ENCODE measurements around the gene POC1B. TPM values are rescaled to one million over a fixed set of nuclear protein-coding genes. Genes with fewer than 3 reads are reported as not detected.

The POC1B gene
- total and polyA plus RNA-seq, 2 experiments from 2014 or later: 8.3 to 15.0 TPM

DNA sequence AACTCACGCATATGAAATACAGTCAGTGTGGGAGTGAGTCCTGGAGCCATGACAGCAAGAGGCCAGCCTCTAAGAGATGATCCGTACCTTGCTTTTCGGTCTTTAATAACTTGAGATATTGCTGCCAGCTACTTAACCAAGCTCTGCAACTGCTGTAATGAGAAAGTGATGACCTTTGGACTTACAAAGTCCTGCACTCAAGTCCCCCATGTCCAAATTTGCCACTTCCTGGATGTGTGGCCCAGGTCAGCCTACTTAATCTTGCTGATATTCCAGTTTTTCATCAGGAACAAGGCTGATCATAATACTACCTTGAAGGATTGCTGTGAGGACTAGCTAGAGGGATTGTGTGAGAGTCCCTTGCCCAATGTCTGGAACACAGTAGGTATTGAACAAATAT lies 139.7 kb downstream of the POC1B start:
- peaks cover 44% of the 10 kb centered on the region for H3F3A ChIP-seq (ENCODE audit: insufficient read depth)
- H3K27me3 ChIP-seq (replicated peaks; ENCODE audit: insufficient read depth): no peaks in the 10 kb centered on the region
- in situ Hi-C loops (cut with MboI): no loop called here
- H3K4me2 ChIP-seq (ENCODE audit: unreplicated experiment): no peak overlapping the region
- H3K9me3 ChIP-seq (ENCODE audit: low read depth): no peaks in the 10 kb centered on the region
- H3K79me2 ChIP-seq (ENCODE audit: insufficient read depth): no peaks in the 10 kb centered on the region
- H3K4me1 ChIP-seq (ENCODE audit: insufficient read depth): peaks cover 43% of the 10 kb centered on the region
- WGBS, 2 experiments (ENCODE audit: low coverage in 1 of 2, low lambda C conversion rate in 2 of 2, missing lambda C conversion rate in 2 of 2): 94 to 100% methylated on average over 3 of the region's 3 CpGs
- no peak for TF ChIP-seq EZH2 (IDR thresholded peaks at IDR 0.05; ENCODE audit: insufficient read depth, poor library complexity, severe bottlenecking)
- no peak for TF ChIP-seq EZH2phosphoT487 (IDR thresholded peaks at IDR 0.05; ENCODE audit: insufficient read depth, low read depth)
- no peak overlapping the region for H2AFZ ChIP-seq
- no peak overlapping the region for H3K4me3 ChIP-seq
- no peaks in the 10 kb centered on the region for H4K20me1 ChIP-seq (ENCODE audit: insufficient read depth)
- no peak overlapping the region for H3K27ac ChIP-seq
- no peaks in the 10 kb centered on the region for H3K36me3 ChIP-seq (ENCODE audit: low read depth)
- no peak overlapping the region for H3K9ac ChIP-seq
- DNase-seq: no peak
- H3K9me2 ChIP-seq (ENCODE audit: insufficient read depth): no peaks in the 10 kb centered on the region

DNA sequence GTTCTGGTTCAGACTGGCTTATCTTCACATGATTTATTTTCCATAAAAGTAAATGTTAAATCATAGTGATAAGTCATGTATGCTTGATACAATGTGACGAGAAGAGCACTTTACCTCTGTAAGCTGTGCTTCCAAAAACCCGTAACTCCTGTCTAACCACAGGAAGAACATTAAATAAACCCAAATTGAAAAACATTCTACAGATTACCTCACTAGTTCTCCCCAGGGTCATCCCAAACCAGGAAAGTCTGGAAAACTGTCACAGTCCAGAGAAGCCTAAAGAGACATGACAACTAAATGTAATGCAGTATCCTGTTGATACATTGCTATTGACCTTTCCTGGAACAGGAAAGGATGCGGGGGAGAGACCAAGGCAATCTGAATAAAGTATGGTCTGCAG lies 141.0 kb downstream of the POC1B start:
- Histone ChIP-seq H3K27ac (peak overlapping the region; percentile 56), H3K4me2 (ENCODE audit: unreplicated experiment) (peak overlapping the region; percentile 76), H3K4me3 (peak overlapping the region; percentile 38; the same call in 1 of the 2 replicates), H3K27me3 (replicated peaks; ENCODE audit: insufficient read depth) (no peaks in the 10 kb centered on the region), H3F3A (ENCODE audit: insufficient read depth) (peaks cover 33% of the 10 kb centered on the region), H4K20me1 (ENCODE audit: insufficient read depth) (no peaks in the 10 kb centered on the region), H3K79me2 (ENCODE audit: insufficient read depth) (no peaks in the 10 kb centered on the region), H3K9me2 (ENCODE audit: insufficient read depth) (no peaks in the 10 kb centered on the region), H3K4me1 (ENCODE audit: insufficient read depth) (peaks cover 30% of the 10 kb centered on the region), H3K9ac (peak overlapping the region; percentile 2; the same call in 1 of the 2 replicates), H2AFZ (peak overlapping the region; percentile 58; the same call in 1 of the 2 replicates), H3K36me3 (ENCODE audit: low read depth) (no peaks in the 10 kb centered on the region), H3K9me3 (ENCODE audit: low read depth) (no peaks in the 10 kb centered on the region)
- in situ Hi-C loops (cut with MboI): no loop called here
- TF ChIP-seq EZH2phosphoT487 (IDR thresholded peaks at IDR 0.05; ENCODE audit: insufficient read depth, low read depth): no peak
- no peak for TF ChIP-seq EZH2 (IDR thresholded peaks at IDR 0.05; ENCODE audit: insufficient read depth, poor library complexity, severe bottlenecking)
- DNase-seq: no peak
- WGBS, 2 experiments (ENCODE audit: low coverage in 1 of 2, low lambda C conversion rate in 2 of 2, missing lambda C conversion rate in 2 of 2): 52 to 57% methylated on average over 3 of the region's 3 CpGs

- H2AFZ ChIP-seq: peak overlapping the region; percentile 58
- DNase-seq: peak; percentile 91
Observed at GRCh38 chr12:89384050-89384758, 141.6 kb downstream of the POC1B start.

GRCh38 chr12:89383235-89384049 lies 142.4 kb downstream of the POC1B start:
- Histone ChIP-seq H4K20me1 (ENCODE audit: insufficient read depth) (no peaks in the 10 kb centered on the region), H3K4me2 (ENCODE audit: unreplicated experiment) (peak overlapping the region; percentile 76), H3K36me3 (ENCODE audit: low read depth) (no peaks in the 10 kb centered on the region), H3F3A (ENCODE audit: insufficient read depth) (peaks cover 33% of the 10 kb centered on the region), H3K9me2 (ENCODE audit: insufficient read depth) (no peaks in the 10 kb centered on the region), H3K4me3 (peak overlapping the region; percentile 38), H3K9me3 (ENCODE audit: low read depth) (no peaks in the 10 kb centered on the region), H3K79me2 (ENCODE audit: insufficient read depth) (no peaks in the 10 kb centered on the region), H3K4me1 (ENCODE audit: insufficient read depth) (peaks cover 27% of the 10 kb centered on the region), H3K27ac (peak overlapping the region; percentile 56), H3K9ac (peak overlapping the region; percentile 2; the same call in 1 of the 2 replicates), H2AFZ (peak overlapping the region; percentile 58; the same call in 1 of the 2 replicates), H3K27me3 (replicated peaks; ENCODE audit: insufficient read depth) (no peaks in the 10 kb centered on the region)
- in situ Hi-C loops (cut with MboI): no loop called here
- TF ChIP-seq EZH2phosphoT487 (IDR thresholded peaks at IDR 0.05; ENCODE audit: insufficient read depth, low read depth) (no peak), EZH2 (IDR thresholded peaks at IDR 0.05; ENCODE audit: insufficient read depth, poor library complexity, severe bottlenecking) (no peak)
- peak; percentile 32 for DNase-seq
- whole genome bisulfite sequencing, 2 experiments (ENCODE audit: low coverage in 1 of 2, low lambda C conversion rate in 2 of 2, missing lambda C conversion rate in 2 of 2): 59 to 61% methylated on average over 6 of the region's 6 CpGs

More at GRCh38 chr12:89384050-89384758, 141.6 kb downstream of the POC1B start:
- H3K4me2 ChIP-seq (ENCODE audit: unreplicated experiment): peak overlapping the region; percentile 76
- no peaks in the 10 kb centered on the region for H3K79me2 ChIP-seq (ENCODE audit: insufficient read depth)
- peak overlapping the region; percentile 56 for H3K27ac ChIP-seq
- no peaks in the 10 kb centered on the region for H3K36me3 ChIP-seq (ENCODE audit: low read depth)
- in situ Hi-C loops (cut with MboI): no loop called here
- H3K27me3 ChIP-seq (replicated peaks; ENCODE audit: insufficient read depth): no peaks in the 10 kb centered on the region
- H3K9me3 ChIP-seq (ENCODE audit: low read depth): no peaks in the 10 kb centered on the region
- peaks cover 27% of the 10 kb centered on the region for H3K4me1 ChIP-seq (ENCODE audit: insufficient read depth)
- H4K20me1 ChIP-seq (ENCODE audit: insufficient read depth): no peaks in the 10 kb centered on the region
- WGBS, 2 experiments (ENCODE audit: low coverage in 1 of 2, low lambda C conversion rate in 2 of 2, missing lambda C conversion rate in 2 of 2): 10 to 13% methylated on average over 8 of the region's 8 CpGs
- TF ChIP-seq EZH2phosphoT487 (IDR thresholded peaks at IDR 0.05; ENCODE audit: insufficient read depth, low read depth) (no peak), EZH2 (IDR thresholded peaks at IDR 0.05; ENCODE audit: insufficient read depth, poor library complexity, severe bottlenecking) (no peak)
- peaks cover 33% of the 10 kb centered on the region for H3F3A ChIP-seq (ENCODE audit: insufficient read depth)
- H3K9me2 ChIP-seq (ENCODE audit: insufficient read depth): no peaks in the 10 kb centered on the region
- peak overlapping the region; percentile 2 for H3K9ac ChIP-seq
- peak overlapping the region; percentile 38 for H3K4me3 ChIP-seq

All from GM23248 (cell line).